GM18870 (cell line): ENCODE results near the gene SLC16A3.
"Not testable (repeated sequence)": the region's sequence is repeated elsewhere in the genome, so short reads cannot be mapped to it uniquely, and the experiment has no call there.

Source experiments
- ATAC-seq: cut with Tn5 transposase; IDR thresholded peaks from one replicate; pipeline ENCODE4 v1.9.1; 2021; ENCODE audit warnings: moderate library complexity; ENCODE audit not compliant: unreplicated experiment

The SLC16A3 gene

DNA sequence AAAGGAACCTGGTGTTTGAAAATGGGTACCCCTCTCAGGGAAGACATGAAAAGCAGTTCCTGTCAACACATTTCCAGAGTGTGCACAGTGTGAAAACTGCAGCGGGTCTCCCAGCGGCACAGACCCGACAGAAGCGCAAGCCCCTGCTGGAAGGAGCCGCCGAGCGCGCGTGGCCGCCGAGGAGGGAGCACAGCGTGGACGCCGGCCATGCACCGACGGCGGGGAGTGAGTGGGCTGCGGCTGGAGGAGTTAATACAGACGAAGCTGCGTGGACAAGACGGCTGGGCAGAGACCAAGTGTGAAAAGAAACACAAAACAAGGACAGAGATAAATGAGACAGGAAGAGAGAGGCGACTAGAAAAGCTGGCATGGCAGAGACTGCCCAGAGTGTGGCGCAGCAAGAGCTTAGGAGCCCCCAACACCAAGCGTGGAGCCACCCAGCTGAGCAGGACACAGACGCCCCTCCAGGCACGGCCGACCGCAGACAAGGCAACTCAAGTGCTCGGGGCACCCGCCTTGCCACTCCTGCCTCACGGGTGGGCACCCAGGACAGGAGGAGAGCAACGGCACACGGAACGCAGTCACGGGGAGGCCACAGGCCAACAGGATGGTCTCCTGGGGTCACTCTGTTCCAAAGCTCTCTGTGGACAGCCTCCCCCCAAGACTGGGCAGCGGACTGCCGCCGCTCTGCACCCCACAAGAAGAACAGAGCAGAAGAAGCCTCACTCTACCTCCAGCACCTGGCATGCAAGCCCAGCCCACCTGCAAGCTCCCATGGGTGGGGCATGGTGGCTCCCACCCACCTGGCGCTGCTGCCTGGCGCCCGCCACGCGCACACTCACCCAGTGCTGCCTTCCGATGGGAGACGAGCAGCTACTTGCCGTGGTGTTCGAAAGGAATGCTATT is 16.5 kb downstream of the SLC16A3 start:
- ATAC-seq = no peak

DNA sequence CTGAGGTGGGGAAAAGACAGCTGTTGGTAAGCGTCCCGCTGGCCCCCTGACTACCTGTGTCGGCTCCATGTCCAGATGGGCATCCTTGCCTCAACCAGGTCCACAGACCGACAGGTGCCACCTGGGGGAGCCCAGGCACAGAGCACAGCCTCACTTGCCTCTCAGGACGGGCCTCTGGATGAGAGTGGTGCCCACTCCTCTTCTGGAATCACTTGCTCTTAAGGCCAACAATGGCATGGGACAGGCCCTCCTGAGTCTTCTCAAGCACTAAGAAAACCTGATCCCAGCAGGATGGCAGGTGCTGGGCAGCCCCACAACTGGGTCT is 17.2 kb downstream of the SLC16A3 start:
- no peak for ATAC-seq

DNA sequence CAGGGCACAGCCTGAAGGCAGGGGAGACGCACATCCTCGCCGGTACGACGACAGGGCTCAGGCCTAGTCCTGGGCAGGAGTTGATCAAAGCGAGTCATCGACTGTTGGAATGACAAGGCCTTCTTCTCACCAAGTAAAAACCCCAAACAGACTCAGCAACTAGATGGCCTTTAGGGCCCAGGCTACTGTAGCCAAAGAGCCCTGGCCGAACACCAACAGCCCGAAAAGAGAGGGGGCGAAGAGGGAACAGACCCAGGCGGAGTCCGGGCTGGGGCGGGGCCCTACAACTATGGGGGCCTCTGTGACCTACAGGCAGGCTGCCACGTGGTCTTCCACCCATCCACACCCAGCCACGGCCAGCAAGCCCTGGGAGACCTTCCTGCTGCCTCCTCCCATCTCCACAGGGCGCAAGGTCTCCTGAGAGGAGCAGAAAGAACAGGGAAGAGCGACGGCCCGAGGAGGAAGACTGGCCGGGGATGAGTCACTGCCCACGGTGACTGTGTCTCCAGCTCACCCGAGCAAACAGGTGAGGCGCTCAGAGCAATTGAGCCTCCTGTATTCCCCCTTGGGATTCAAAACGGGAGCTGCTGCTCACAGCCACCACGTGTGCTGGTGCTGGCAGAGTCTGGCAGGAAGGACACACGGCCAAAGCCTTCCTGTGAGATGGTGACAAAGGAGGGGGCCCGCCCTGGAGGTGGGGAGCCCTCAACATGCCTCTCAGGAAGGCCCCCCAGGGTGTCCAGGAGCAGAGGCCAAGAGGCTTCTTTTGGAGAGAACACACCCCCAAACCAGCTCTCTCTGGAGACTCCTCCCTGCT is 17.7 kb downstream of the SLC16A3 start:
- no peak for ATAC-seq

DNA sequence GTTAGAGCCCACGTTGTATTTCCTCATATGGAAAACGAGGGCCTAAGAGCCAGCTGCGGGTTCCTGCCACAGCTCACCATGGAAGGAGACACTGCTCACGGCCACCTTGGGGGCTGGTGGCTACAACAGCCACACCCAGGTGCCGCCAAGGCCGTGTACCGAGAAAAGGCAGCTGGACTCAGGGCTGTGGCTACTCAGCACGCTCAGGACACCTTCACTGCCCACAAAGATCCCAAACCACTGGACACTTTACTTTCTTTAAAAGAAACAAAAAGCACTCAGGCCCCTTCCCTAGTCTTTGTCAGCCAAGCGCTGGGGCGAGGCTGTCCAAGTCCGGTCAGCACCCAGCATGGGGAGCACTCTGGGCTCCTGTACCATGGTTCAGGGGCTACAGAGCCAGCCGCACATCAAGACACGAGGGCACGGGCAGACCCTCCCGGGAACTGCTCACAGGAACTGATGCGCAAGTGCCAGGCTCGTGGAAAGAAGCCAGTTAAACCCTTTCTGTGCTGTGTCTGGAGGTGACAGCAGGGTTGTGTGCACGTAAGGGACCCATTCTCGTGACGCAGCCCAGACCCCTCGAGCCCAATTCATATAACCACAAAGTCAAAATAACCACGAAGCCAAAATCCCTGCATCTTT is 18.5 kb downstream of the SLC16A3 start:
- ATAC-seq = no peak

DNA sequence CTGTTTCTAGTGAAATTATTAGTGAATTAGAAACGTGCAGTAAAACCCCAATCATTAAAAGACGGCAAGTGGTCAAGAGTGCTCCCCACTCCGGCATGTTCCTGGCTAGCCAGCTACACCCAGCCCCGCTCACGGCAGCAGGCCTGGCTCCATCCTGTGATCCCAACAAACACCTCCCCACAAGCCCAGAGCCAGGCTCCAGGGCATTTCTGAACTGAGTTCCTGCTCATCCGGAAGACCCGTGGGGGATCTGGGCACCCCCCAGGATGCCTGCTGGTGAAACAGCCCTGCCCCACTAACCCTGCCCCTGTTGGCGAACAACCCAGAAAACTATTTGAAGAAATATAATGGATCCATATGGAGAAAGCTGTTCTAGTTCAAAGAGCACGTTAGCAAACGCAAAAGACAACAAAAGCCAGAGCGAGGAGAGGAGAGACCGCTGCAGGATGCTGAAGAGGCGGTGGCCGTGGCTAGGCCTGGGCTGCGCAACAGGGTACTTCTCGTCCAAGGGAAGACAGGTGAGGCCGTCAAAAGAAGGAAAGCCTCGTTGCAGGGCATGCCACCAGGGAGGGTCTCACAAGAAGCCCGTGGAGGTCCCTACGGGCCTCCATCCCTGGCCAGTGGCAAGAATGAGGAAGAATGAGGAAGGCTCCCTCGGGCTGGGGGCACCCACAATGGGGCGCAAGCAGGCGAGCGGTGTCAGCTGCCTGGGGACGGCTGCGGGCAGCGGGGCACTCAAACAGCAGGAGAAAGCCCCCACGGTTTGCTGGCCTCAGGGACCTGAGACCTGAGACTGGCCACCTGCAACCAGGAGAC is 19.2 kb downstream of the SLC16A3 start:
- no peak for ATAC-seq

DNA sequence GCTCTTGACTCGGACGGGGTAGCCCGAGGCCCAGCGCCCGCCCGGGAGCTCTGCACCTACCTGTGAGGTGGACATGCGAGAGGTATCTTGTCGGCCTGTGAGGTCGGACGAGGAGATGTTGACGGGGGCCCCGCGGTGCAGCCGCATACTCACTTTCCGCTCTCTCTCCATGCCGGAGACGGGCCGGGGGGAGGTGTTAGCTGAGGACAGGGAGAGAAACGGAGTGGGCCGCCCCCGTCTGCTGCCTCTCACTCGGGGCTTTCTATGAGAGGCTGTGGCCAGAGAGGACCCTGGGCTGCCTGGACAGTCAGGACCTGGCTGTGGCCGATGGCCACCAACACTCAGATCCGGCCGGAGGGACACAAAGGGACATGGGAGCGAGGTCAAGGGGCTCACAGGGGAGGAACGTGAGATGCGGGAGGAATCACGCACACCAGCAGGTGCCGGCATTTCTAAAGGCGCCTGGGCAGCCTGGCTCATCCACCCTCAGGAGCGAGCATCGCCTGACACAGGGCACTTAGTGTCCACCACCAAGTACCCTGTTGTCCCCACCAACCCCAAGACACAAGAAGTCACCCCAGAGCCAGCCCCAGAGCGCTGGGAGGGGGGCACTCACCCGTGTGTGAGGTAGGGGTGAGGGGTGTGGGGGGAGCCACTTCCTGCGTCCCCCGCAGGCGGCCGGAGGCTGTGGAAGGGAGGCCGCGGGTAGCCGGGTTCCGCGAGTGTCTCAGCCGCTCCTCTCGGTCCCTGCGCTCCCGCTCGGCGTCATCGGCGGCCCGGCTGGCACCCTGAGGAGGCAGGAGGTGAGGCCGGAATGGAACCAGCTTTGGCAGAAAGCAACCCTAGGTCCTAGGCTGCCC is 20.2 kb downstream of the SLC16A3 start:
- ATAC-seq = no peak

DNA sequence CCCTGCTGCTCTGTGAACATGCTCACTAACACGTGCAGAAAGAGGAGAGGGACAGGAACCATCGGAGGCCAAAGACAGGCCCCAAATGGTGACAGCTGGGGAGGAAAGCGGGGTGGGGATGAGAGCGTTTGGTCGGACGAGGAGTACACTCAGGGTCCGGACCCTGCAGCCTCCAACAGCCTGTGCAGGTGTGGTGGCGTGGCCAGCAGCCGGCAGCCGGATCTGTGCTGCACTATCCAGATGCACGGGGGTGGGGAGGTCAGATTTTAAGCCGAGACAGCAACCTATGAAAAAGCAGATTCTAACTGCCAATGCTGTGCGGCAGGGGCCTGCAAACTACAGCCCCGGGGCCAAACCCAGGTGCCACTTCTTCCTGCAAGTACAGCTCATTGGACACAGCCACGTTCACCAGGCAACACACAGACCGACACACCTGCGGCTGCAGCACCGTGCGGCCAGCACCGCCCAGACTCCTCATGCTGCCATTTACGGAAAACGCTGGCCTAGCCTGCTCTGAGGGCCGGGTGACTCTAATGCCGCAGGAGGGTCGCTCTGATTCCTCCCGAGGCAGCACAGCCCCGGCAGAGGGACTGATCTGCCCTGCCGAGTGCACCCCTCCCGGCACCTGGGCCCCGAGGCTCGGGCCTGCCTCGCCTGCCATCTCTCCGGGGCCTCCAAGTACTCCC is 21.2 kb downstream of the SLC16A3 start:
- no peak for ATAC-seq

DNA sequence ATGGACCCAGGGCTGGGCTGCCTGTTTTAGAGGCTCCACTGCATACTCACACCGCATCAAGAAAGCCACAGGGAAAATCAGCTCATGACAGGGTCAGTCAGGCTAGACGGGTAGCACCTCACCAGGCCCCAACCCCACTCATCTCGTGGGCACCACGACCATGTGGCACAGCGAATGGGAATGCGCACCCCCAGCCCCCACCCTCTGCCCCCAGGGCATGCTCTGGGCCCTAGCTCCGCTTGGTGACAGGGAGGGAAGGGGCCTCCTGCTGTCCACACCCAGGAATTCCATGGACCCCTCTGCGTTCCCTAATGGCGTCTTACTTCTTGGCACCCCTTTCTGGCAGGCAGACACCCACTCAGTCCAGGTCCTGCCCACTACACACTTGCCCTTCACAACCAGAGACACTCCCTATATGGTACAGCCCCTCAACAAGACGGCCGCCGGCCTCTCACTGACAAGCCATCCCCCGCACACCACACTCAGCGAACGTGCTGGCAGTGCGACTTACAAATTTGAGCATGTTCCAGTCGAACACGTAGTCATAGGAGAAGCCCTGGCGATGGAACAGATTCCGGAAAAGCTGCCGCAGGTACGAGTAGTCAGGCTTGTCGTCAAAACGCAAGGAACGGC is 22.1 kb downstream of the SLC16A3 start:
- no peak for ATAC-seq

DNA sequence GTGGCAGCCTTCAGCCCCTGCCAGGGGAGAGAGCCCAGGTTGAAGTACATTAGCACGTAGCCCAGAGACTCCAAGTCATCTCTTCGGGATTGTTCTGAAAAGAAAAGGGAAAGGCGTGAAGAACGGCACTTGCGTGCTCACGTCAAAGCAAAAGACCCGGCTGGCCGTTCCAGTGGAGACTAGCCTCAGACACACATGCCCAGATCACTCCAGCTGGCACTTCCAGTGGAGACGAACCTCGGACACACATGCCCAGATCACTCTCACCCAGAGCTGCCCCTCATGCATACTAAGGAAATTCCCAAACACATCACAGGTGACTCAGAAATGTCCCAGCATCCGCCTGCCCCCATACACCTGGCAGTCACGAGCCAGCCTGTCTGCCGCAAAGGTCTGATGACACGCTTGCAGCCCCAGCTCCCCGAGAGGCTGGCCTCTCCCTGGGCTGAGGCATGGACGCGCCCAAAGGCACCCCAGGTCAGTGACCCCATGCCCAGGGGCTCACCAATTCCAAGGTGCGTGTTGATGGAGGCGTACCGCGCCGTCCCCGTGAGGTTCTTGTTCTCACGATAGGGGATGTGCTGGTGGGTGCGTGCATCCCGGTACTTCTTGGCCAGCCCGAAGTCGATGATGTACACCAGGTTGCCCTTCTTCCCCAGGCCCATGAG is 23.8 kb downstream of the SLC16A3 start:
- ATAC-seq = no peak

DNA sequence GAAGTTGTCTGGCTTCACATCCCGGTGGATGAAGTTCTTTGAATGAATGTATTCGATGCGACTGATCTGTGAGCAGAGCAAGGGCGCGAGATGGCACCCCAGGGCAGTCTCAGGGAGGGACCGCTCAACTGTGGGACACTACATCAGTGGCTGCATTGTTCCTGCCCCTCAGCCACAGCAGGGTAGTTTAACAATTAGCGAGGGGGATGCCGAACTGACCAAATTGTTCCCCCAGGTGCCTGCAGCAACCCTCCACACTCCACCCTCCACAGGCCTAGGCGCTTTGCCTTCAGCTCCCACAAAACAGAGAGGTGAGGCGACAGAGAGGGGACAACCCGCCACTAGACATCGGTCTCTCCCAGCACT is 24.3 kb downstream of the SLC16A3 start:
- no peak for ATAC-seq

DNA sequence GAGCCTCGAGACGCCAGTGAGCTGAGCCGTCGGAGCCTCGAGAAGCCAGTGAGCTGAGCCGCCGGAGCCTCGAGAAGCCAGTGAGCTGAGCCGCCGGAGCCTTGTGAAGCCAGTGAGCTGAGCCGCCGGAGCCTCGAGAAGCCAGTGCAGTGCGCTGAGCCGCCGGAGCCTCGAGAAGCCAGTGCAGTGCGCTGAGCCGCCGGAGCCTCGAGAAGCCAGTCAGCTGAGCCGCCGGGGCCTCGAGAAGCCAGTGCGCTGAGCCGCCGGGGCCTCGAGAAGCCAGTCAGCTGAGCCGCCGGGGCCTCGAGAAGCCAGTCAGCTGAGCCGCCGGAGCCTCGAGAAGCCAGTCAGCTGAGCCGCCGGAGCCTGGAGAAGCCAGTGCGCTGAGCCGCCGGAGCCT is 25.3 kb downstream of the SLC16A3 start:
- ATAC-seq = not testable (repeated sequence)

DNA sequence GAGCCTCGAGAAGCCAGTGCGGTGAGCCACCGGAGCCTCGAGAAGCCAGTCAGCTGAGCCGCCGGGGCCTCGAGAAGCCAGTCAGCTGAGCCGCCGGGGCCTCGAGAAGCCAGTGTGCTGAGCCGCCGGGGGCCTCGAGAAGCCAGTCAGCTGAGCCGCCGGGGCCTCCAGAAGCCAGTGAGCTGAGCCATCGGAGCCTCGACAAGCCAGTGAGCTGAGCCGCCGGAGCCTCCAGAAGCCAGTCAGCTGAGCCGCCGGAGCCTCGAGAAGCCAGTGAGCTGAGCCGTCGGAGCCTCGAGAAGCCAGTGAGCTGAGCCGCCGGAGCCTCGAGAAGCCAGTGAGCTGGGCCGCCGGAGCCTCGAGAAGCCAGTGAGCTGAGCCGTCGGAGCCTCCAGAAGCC is 25.9 kb downstream of the SLC16A3 start:
- not testable (repeated sequence) for ATAC-seq

DNA sequence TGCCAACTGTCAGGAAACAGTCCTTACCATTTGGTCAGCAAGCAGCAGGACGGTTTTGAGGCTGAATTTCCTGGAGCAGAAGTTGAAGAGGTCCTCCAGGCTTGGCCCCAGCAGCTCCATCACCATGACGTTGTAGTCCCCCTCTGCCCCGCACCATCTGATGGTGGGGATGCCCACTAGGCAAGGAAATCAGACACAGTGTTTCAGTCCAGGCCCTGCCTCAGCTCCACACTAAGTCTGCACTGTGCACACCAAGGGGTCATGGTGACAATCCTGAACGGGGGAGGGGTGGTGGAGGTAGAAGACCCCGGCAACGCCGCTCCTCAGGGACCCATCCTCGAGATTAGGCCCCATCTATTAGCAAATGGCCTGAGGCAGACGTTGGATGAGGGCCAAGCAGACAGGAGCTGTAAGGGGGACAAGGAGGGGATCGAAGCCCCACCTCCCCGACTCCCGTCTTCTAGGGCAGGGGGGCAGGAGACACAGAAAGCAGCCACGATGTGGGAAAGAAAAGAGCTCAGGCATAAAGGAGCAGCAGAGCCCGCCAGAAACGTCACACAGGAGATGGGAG is 26.6 kb downstream of the SLC16A3 start:
- no peak for ATAC-seq

DNA sequence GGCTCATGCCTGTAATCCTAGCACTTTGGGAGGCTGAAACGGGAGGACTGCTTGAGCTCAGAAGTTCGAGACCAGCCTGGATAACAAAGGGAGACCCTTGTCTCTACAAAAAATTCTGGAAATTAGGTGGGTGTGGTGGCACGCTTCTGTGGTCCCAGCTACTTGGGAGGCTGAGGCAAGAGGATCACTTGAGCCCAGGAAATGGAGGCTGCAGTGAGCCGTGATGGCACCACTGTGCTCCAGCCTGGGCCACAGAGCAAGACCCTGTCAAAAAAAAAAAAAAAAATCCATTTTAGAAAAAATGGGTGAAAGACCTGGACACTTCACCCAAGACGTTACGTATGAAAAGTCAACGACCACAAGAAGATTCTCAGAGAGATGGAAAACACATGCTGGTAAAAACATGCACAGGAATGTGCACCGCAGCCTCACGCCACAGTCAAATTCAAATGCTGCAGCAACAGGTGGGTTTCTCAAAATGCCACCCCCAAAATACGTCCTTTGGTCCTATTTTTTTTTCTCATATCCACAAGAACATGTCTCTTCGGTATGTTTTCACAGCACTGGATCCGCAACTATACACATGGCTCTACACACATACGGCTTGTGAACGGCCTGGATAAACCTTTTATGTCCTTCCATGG is 27.5 kb downstream of the SLC16A3 start:
- ATAC-seq = no peak

DNA sequence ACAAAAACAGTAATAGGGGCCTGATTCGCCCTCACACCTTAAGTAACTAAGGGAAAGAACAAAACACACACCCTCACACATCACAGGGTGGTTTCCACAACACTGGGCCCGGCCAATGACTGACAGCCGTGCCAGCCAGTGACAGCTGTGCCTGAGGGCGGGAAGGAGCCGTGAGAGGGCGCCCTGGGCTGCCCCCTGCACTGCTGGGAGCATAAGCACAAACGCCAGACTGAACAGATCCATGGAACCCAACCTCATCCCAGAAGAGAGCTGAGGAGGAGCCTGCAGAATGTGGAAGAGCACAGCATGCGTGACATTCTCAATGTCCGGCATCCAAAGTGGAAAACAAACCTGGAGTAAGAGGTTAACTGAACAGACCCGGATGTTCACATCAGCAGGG is 28.6 kb downstream of the SLC16A3 start:
- ATAC-seq = no peak

DNA sequence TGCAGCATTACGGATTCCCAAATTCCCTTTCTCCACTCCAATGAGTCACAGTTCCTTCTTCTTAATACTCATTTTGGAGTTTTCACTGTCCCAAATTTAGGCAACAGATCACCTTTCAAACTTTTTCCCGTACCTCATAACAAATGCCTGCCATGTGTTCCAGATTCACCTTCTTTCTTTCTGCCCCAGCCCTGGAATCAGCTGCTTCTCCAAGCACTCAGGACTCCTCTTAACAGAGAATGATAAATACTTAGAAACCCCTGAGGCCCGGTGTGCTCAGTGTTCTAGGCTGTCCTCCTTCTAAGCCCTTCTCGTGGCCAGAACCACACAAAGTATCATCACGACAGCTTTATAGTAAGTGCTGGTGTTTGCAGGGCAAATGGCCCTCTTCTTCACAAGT is 29.7 kb downstream of the SLC16A3 start:
- ATAC-seq = no peak
